Smooth muscle cell (in vitro differentiated cells): ENCODE measurements around the gene FAT3. TPM values are rescaled to one million over a fixed set of nuclear protein-coding genes. Genes with fewer than 3 reads are reported as not detected.

Experiments
- DNase-seq: peaks from one replicate; lab custom pipeline; 2025; ENCODE audit not compliant: unreplicated experiment; lab: John Stamatoyannopoulos, UW
- H2AFZ ChIP-seq: fragments of 200-600 bp; sonication (generic); 2 replicates; pipeline ENCODE4 v1.6.0; 2016; ENCODE audit warnings: antibody characterized with exemption, low read depth, mild to moderate bottlenecking
- H3F3A ChIP-seq: fragments of 200-600 bp; sonication (generic); 2 replicates; pipeline ENCODE4 v1.6.0; 2017; ENCODE audit warnings: antibody characterized with exemption, low read depth
- H3K27ac ChIP-seq: fragments of 200-600 bp; sonication (generic); 2 replicates; pipeline ENCODE4 v1.5.1; 2016; ENCODE audit warnings: low read depth, mild to moderate bottlenecking
- H3K27me3 ChIP-seq: fragments of 200-600 bp; sonication (generic); 2 replicates; pipeline ENCODE4 v1.6.1; 2016; ENCODE audit warnings: low read depth, mild to moderate bottlenecking
- H3K36me3 ChIP-seq: fragments of 200-600 bp; sonication (generic); 2 replicates; pipeline ENCODE4 v1.5.1; 2016; ENCODE audit warnings: low read depth
- H3K4me1 ChIP-seq: fragments of 200-600 bp; sonication (generic); 2 replicates; pipeline ENCODE4 v1.5.1; 2016; ENCODE audit warnings: low read depth
- H3K4me2 ChIP-seq: fragments of 200-600 bp; sonication (generic); 2 replicates; pipeline ENCODE4 v1.6.0; 2016; ENCODE audit warnings: mild to moderate bottlenecking
- H3K4me3 ChIP-seq: fragments of 200-600 bp; sonication (generic); 2 replicates; pipeline ENCODE4 v1.5.1; 2016; ENCODE audit warnings: mild to moderate bottlenecking
- H3K79me2 ChIP-seq: fragments of 200-600 bp; sonication (generic); 2 replicates; pipeline ENCODE4 v1.6.0; 2016; ENCODE audit warnings: low read depth, mild to moderate bottlenecking
- H3K9ac ChIP-seq: fragments of 200-600 bp; sonication (generic); 2 replicates; pipeline ENCODE4 v1.6.0; 2016; ENCODE audit warnings: low read depth
- H3K9me3 ChIP-seq: fragments of 200-600 bp; sonication (generic); replicated peaks from 2 replicates; pipeline ENCODE4 v1.5.1; 2016; ENCODE audit warnings: low read depth
- H4K20me1 ChIP-seq: fragments of 200-600 bp; sonication (generic); 2 replicates; pipeline ENCODE4 v1.6.0; 2016; ENCODE audit warnings: low read depth
- CTCF ChIP-seq: fragments of 200-600 bp; sonication (generic); IDR thresholded peaks from 2 replicates; pipeline ENCODE4 v1.5.1; 2017; ENCODE audit warnings: borderline replicate concordance, mild to moderate bottlenecking, antibody characterized with exemption; ENCODE audit not compliant: insufficient read depth, poor library complexity, severe bottlenecking
- WGBS: methylation state at CpG from one replicate; pipeline ENCODE4 v1.1.7; 2016; ENCODE audit warnings: low lambda C conversion rate; 5-methylcytosine and 5-hydroxymethylcytosine counted together
- polyA plus RNA-seq: library from polyadenylated mRNA; unstranded; fragments of >200 nt; fragmentation: Nextera tagmentation; extraction: Ambion mirVana; gene quantifications from 2 replicates; pipeline ENCODE4 v1.2.1, GENCODE V29; 2016
- total RNA-seq: library from RNA; depleted of rRNA; stranded (reverse); fragments of >200 nt; gene quantifications from 2 replicates; pipeline ENCODE4 v1.2.3, GENCODE V29; 2014

FAT3 gene
- total and polyA plus RNA-seq, 2 experiments from 2014 or later = 0.03 to 2.5 TPM

- 94% methylated on average over 4 of the region's 4 CpGs for WGBS
- no peak overlapping the region for H3K4me2 ChIP-seq
- TF ChIP-seq CTCF = no peak
These were observed 32.9 kb downstream of the FAT3 start for GRCh38 chr11:92257536-92257935.

GRCh38 chr11:92259861-92260260, 35.2 kb downstream of the FAT3 start:
- Histone ChIP-seq H3K9ac (no peak overlapping the region), H3K4me1 (no peaks in the 10 kb centered on the region), H4K20me1 (no peaks in the 10 kb centered on the region), H3K27me3 (no peaks in the 10 kb centered on the region), H3K9me3 (no peaks in the 10 kb centered on the region), H2AFZ (no peak overlapping the region), H3K4me3 (no peak overlapping the region), H3K4me2 (no peak overlapping the region), H3K27ac (no peak overlapping the region), H3K36me3 (no peaks in the 10 kb centered on the region), H3F3A (no peaks in the 10 kb centered on the region), H3K79me2 (no peaks in the 10 kb centered on the region)
- DNase-seq = no peak
- TF ChIP-seq CTCF = no peak
- 77% methylated on average over 4 of the region's 4 CpGs for WGBS

More at GRCh38 chr11:92257536-92257935, 32.9 kb downstream of the FAT3 start:
- H3K36me3 ChIP-seq = no peaks in the 10 kb centered on the region
- no peaks in the 10 kb centered on the region for H4K20me1 ChIP-seq
- no peak for DNase-seq
- no peaks in the 10 kb centered on the region for H3K79me2 ChIP-seq
- peaks cover 4% of the 10 kb centered on the region for H3K4me1 ChIP-seq
- H2AFZ ChIP-seq = no peak overlapping the region
- H3K9ac ChIP-seq = no peak overlapping the region
- no peaks in the 10 kb centered on the region for H3K9me3 ChIP-seq
- H3K27ac ChIP-seq = no peak overlapping the region
- H3K27me3 ChIP-seq = no peaks in the 10 kb centered on the region
- H3K4me3 ChIP-seq = no peak overlapping the region
- H3F3A ChIP-seq = no peaks in the 10 kb centered on the region

- DNase-seq = no peak
- Histone ChIP-seq H3K4me3 (no peak overlapping the region), H3K79me2 (no peaks in the 10 kb centered on the region), H3K4me1 (no peaks in the 10 kb centered on the region), H3K9me3 (no peaks in the 10 kb centered on the region), H3K27ac (no peak overlapping the region), H2AFZ (no peak overlapping the region), H3K27me3 (no peaks in the 10 kb centered on the region), H3K4me2 (no peak overlapping the region), H3K9ac (no peak overlapping the region), H3K36me3 (no peaks in the 10 kb centered on the region), H3F3A (no peaks in the 10 kb centered on the region), H4K20me1 (no peaks in the 10 kb centered on the region)
- TF ChIP-seq CTCF = no peak
- WGBS = 83% methylated on average over 2 of the region's 2 CpGs
These were observed 39.7 kb downstream of the FAT3 start for GRCh38 chr11:92264350-92264749.

- no peak for TF ChIP-seq CTCF
- H3K4me1 ChIP-seq = no peaks in the 10 kb centered on the region
These were observed 42.2 kb downstream of the FAT3 start for GRCh38 chr11:92266806-92267205.

More at GRCh38 chr11:92266806-92267205, 42.2 kb downstream of the FAT3 start:
- no peaks in the 10 kb centered on the region for H3K9me3 ChIP-seq
- no peak overlapping the region for H3K27ac ChIP-seq
- whole genome bisulfite sequencing = 86% methylated on average over 4 of the region's 4 CpGs
- no peak overlapping the region for H3K4me2 ChIP-seq
- no peaks in the 10 kb centered on the region for H3K79me2 ChIP-seq
- DNase-seq = no peak
- H2AFZ ChIP-seq = no peak overlapping the region
- no peak overlapping the region for H3K9ac ChIP-seq
- no peaks in the 10 kb centered on the region for H3K27me3 ChIP-seq
- no peak overlapping the region for H3K4me3 ChIP-seq
- no peaks in the 10 kb centered on the region for H3F3A ChIP-seq
- H3K36me3 ChIP-seq = no peaks in the 10 kb centered on the region
- no peaks in the 10 kb centered on the region for H4K20me1 ChIP-seq
